Gastroesophageal sphincter (tissue), 3 donors: ENCODE results near the gene FOLR1.

Experiments
- POLR2A ChIP-seq, 2 donors: fragments of 450-650 bp; IDR thresholded peaks; one replicate each; pipeline ENCODE4 v1.6.1; 2017; ENCODE audit warnings: antibody characterized with exemption in 2 of 2, mild to moderate bottlenecking in 2 of 2, moderate library complexity in 1 of 2
- TF ChIP-seq, protein P1 (sequence below), 4 experiments: fragments of 200-600 bp in 2 of 4; fragments of 450-650 bp in 2 of 4; sonication (generic) in 1 of 4; IDR thresholded peaks; one replicate each; pipeline ENCODE4 v1.5.1; 2017 to 2019; ENCODE audit warnings: antibody characterized with exemption in 4 of 4, mild to moderate bottlenecking in 2 of 4, moderate library complexity in 2 of 4

DNA sequence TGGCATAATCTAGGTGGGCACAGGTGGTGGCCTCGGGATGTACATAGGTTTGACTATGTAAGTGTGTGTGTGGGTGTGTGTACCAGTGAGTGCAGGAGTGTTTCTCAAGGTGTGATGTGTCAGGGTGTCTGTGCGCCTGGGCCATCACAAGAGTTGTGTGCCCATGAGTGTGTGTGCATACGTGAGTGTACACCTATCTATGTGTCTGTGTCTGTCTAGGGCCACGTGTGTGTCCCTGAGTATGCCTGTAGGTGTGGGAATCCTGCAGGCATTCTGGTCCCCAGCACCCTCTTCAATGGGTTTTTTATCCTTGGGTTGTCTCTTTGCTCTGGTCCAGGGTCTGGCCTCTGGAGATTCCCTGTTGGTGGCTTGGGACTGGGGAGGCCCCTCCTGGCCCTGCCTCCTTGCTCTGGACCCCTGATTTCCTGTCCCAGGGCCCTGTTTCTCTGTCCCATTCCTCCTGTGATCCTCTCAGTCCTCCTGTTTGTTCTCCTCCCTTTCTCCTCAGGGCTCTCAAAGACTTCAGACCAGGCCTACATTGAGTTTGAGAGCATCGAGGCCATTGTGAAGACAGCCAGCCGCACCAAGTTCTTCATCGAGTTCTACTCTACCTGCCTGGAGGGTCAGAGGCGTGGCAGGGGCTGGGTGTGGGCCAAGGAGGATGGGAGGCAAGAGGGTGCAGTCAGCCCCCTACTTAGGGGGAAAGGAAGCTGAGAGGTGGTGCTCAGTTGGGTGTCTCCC is 42.0 kb downstream of the FOLR1 start:
- TF ChIP-seq, protein P1, sequence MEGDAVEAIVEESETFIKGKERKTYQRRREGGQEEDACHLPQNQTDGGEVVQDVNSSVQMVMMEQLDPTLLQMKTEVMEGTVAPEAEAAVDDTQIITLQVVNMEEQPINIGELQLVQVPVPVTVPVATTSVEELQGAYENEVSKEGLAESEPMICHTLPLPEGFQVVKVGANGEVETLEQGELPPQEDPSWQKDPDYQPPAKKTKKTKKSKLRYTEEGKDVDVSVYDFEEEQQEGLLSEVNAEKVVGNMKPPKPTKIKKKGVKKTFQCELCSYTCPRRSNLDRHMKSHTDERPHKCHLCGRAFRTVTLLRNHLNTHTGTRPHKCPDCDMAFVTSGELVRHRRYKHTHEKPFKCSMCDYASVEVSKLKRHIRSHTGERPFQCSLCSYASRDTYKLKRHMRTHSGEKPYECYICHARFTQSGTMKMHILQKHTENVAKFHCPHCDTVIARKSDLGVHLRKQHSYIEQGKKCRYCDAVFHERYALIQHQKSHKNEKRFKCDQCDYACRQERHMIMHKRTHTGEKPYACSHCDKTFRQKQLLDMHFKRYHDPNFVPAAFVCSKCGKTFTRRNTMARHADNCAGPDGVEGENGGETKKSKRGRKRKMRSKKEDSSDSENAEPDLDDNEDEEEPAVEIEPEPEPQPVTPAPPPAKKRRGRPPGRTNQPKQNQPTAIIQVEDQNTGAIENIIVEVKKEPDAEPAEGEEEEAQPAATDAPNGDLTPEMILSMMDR (IDR thresholded peaks at IDR 0.05), result no peak
- no peak for TF ChIP-seq POLR2A (IDR thresholded peaks at IDR 0.05)
